ELR (cell line): ENCODE measurements around the gene ETF1.

ENCODE experiments used
- DNase-seq: peaks from one replicate; pipeline ENCODE4 v3.0.0-alpha.2; 2015; ENCODE audit warnings: low read depth

Gene ETF1

GRCh38 chr5:138463419-138464007 lies 79.5 kb downstream of the ETF1 start:
- DNase-seq: peak; percentile 36

GRCh38 chr5:138461343-138462125 lies 81.5 kb downstream of the ETF1 start:
- peak; percentile 90 for DNase-seq

DNA sequence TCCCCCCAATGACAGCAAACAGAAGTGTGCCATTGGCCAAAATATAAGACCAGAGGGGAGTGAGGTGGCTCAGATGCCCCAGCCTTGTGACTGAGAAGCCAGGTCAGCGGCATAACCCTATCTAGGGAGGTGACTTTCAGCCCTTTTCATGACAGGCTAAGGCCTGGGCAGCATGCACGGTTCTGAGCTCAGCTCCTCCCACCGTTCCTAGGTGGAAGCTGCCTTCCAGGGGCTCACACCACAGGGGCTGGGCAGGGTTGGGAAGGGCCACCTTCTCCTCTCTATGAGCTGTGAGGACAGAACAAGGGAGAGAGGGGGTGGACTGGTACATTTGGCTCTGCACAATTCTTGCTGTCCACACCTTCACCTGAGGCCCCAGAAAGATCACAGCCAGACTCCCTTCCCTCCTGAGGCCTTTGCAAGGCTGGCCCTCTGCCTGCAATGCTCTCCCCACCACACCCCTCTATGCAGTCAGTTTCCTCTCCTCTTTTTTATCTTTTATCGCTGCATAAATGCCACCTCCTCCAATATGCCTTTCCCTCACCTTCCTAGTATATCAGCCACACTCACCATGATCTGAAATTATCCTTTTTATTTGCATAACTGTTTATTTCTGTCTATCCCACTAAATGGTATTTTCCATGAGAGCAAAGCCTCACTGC lies 82.9 kb downstream of the ETF1 start:
- DNase-seq: no peak

GRCh38 chr5:138459311-138459933 lies 83.6 kb downstream of the ETF1 start:
- DNase-seq: no peak

GRCh38 chr5:138458856-138459255 lies 84.2 kb downstream of the ETF1 start:
- no peak for DNase-seq

- DNase-seq: no peak
Measured at GRCh38 chr5:138458384-138458783, 84.7 kb downstream of the ETF1 start.

GRCh38 chr5:138457531-138458275 lies 85.3 kb downstream of the ETF1 start:
- no peak for DNase-seq
